ENCODE data around the gene PPRC1.
A peak's percentile ranks its signal among the peaks of the same experiment; 100 is the strongest.

PPRC1 gene

DNA sequence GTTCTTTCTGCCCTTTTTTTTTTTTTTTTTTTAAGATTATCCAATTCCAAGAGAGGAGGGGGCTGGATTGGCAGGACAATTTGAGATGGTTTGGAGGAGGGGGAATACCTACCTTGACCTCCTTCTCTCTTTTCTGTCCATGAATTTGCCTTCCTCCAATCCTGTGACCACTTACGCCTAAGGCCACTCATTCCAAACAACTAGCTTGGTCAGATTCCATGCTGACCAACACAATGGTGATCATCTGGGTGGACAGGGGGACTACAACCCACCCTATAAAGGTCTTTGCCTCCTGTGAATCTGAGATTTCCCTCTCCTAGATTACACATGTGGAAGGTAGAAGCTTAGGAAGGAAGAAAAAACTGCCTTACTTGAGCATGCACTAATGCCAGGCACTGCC is 10.4 kb upstream of the PPRC1 start:
- DNase-seq: no peak
- H3K9me3 Mint-ChIP-seq: no peaks in the 10 kb centered on the region
- H3K27ac Mint-ChIP-seq: no peak overlapping the region
- peaks cover 32% of the 10 kb centered on the region for H3K4me1 Mint-ChIP-seq
- CTCF ChIA-PET: interaction anchor here (1.0 to 2.0 kb wide), 3 partner anchors 9 to 11 kb away, joined by 3 to 10 read pairs (median 6); partner anchors contain the start of gene PPRC1
- H3K27me3 Mint-ChIP-seq: no peaks in the 10 kb centered on the region
- no peak overlapping the region for H3K4me3 Mint-ChIP-seq
- no peaks in the 10 kb centered on the region for H3K36me3 Mint-ChIP-seq

DNA sequence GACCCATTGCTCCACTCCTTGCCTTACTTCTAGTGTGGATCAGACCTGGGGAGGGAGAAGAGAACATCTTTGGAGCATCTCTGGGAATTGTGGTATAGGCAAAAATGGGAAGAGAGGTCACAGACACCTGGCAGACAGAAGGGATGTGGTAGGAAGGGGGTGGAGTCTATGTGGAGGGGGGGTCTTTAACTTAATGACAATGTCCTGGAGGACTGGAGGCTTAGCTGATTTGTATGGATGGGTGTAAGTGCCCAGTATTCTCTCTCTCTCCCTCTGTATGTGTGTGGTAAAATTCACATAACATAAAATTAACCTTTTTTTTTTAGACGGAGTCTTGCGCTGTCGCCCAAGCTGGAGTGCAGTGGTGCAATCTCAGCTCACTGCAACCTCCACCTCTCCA is 9.6 kb upstream of the PPRC1 start:
- Mint-ChIP-seq H3K4me3 (no peak overlapping the region), H3K27ac (no peak overlapping the region), H3K27me3 (no peaks in the 10 kb centered on the region), H3K4me1 (peaks cover 25% of the 10 kb centered on the region), H3K9me3 (no peaks in the 10 kb centered on the region), H3K36me3 (no peaks in the 10 kb centered on the region)
- CTCF ChIA-PET: interaction anchor here (0.6 to 2.0 kb wide), 4 partner anchors 9 to 42 kb away, joined by 3 to 10 read pairs (median 5); partner anchors contain the start of gene PPRC1
- no peak for DNase-seq

DNA sequence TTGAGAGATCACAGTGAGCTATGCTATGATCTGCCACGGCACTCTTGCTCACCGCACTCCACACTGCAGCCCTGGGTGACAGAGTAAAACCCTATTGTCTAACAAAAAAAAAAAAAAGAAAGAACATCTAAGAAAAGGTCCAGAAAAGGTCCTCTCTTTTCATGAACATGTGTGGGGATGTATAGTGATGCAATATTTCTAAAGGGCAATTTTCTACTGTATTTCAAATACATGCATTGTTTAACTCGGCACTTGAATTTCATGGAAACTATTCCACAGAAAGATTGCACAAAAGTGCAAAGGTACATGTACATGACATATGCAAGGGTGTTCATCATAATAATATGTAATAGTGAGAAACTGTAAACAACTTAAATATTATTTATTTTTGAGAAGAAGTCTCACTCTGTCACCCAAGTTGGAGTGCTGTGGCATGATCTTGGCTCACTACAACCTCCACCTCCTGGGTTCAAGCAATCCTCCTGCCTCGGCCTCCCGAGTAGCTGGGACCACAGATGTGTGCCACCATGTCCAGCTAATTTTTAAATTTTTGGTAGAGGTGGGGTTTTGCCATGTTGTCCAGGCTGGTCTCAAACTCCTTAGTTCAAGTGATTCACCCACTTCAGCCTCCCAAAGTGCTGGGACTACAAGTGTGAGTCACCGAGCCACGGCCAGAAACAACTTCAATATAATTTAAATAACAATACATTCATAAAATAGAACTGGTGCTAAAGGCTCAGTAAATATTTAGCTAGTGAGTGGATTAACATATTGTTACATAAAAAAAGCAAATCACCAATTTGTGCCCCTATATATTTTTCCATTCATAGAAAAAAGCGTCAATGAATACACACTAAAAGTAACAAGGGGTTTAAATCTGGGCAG is 1.3 kb upstream of the PPRC1 start:
- DNase-seq: no peak
- peaks cover 3% of the 10 kb centered on the region for H3K27me3 Mint-ChIP-seq
- no peak overlapping the region for H3K4me3 Mint-ChIP-seq
- peaks cover 31% of the 10 kb centered on the region for H3K4me1 Mint-ChIP-seq
- no peak overlapping the region for H3K27ac Mint-ChIP-seq
- H3K36me3 Mint-ChIP-seq: peaks cover 9% of the 10 kb centered on the region
- CTCF ChIA-PET: interaction anchor here (0.8 to 2.5 kb wide), 9 partner anchors 8 to 299 kb away, joined by 3 to 20 read pairs (median 5); partner anchors contain the start of gene NOLC1
- H3K9me3 Mint-ChIP-seq: no peaks in the 10 kb centered on the region

DNA sequence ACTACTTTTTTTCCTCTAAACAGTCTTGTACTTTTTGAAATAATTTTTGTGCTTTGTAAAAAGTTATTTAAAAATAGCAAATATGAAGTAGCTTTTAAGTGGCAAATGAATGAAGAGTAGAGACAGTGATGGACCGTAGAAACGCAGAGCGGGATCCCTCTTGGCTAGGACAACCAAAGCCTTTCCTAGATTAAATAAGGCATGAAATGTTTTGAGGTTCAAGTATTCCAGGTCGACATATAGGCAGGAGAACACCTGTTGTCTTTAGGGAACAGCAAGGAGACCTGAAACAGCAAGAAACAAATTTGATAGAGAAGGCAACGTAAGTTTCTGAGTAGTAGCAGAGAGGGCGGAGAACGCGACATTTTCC is 662 bp upstream of the PPRC1 start:
- peak overlapping the region; percentile 94 for H3K4me3 Mint-ChIP-seq
- peak overlapping the region; percentile 97 for H3K27ac Mint-ChIP-seq
- H3K27me3 Mint-ChIP-seq: peaks cover 3% of the 10 kb centered on the region
- peaks cover 36% of the 10 kb centered on the region for H3K4me1 Mint-ChIP-seq
- DNase-seq: no peak
- peaks cover 9% of the 10 kb centered on the region for H3K36me3 Mint-ChIP-seq
- CTCF ChIA-PET: interaction anchor here (0.8 to 2.5 kb wide), 11 partner anchors 9 to 299 kb away, joined by 3 to 20 read pairs (median 5); partner anchors contain the start of gene NOLC1
- H3K9me3 Mint-ChIP-seq: no peaks in the 10 kb centered on the region

DNA sequence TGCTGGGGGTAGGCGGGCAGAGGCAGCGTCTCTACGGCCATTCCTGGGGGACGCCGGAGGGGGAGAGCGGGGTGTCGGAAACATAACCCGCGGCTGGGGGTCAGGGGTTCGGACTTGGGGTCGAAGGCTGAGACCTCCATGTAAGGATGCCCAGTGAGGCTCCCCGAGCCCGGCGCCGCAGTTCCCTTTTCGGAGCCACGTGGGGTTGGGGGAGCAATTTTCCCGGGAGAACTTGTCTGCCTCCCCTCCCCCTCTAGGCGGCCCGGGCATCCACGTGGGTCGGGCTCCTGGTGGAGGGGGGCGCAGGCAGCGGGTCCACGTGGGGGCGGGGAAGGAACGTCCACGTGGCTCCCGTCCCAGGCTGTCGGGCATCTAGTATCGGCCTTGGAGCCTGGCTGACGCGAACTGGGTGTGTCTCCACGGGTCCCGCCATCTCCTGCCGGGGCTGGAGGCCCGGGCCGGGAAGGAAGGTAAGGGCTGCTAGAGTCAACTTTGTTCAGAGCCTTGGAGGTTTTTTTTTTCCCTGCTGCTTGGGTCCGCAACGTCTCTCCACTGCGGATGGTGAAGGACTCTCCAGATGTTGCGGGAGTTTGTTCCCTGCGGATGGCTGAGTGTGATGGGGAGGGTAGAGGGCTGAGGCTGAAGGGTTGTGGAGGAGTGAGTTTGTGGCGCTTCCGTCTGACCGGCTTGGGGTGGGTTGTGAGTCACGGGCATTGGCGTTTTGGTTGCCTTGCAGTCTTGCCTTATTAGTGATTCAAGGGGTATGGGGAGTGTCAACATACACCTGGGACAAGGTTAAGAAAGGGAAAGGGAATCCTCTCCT is 744 bp downstream of the PPRC1 start:
- CTCF ChIA-PET: no interaction called here
- Mint-ChIP-seq H3K27me3 (peaks cover 3% of the 10 kb centered on the region), H3K4me3 (peak overlapping the region; percentile 94), H3K9me3 (no peaks in the 10 kb centered on the region), H3K36me3 (peaks cover 12% of the 10 kb centered on the region), H3K27ac (peak overlapping the region; percentile 97), H3K4me1 (peaks cover 38% of the 10 kb centered on the region)
- DNase-seq: peak; percentile 71

DNA sequence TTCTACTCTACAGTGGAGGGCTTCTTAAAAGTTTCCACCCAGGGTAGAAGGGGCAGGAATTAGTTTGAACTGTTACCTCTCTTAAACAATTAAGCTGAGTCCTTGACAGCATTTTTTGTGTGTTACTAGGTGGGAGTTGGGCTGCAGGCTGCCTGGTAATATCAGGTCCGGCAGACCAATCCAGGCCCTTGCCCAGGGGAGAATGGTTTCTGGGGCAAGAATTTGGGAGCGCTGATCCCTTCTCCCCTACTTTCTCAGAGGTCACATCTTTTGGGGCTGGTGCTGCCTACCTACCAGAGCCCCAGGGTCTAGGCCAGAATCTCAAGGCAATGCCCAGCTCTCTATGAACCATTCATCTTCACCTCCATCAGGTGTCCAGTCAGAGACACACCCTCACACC is 1.6 kb downstream of the PPRC1 start:
- H3K4me1 Mint-ChIP-seq: peaks cover 38% of the 10 kb centered on the region
- H3K27ac Mint-ChIP-seq: peak overlapping the region; percentile 97
- H3K27me3 Mint-ChIP-seq: peaks cover 3% of the 10 kb centered on the region
- no peaks in the 10 kb centered on the region for H3K9me3 Mint-ChIP-seq
- H3K4me3 Mint-ChIP-seq: peak overlapping the region; percentile 94
- DNase-seq: no peak
- H3K36me3 Mint-ChIP-seq: peaks cover 18% of the 10 kb centered on the region
- CTCF ChIA-PET: interaction anchor here (0.7 to 1.4 kb wide), 3 partner anchors 12 to 294 kb away, joined by 3 to 4 read pairs (median 3); no protein-coding TSS in a partner anchor

DNA sequence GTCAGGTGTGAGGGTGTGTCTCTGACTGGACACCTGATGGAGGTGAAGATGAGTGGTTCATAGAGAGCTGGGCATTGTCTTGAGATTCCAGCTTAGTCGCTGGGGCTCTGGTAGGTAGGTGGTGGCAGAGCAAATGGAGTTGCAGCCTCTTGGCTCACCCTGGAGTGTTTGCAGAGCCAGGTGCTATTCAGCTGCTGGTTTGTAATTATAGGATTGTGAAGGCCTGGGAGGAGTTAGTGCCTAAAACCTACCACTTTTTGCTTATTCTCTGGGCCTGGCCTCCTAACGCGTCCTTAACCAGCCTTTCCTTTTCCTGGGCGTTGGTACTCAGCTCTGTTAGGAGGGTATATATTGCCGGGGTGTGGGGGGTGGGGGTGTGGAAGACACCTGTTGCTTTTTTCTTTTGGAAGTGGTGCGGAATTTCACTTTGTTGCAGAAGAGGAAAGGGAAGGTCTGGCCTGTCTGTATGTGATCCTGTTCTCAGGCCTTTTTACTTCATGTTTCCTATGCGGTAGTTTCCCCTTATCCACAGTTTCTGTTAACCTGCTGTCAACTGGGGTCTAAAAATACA is 3.2 kb downstream of the PPRC1 start:
- Mint-ChIP-seq H3K9me3 (no peaks in the 10 kb centered on the region), H3K4me1 (peaks cover 38% of the 10 kb centered on the region), H3K27ac (peak overlapping the region; percentile 26), H3K27me3 (peaks cover 3% of the 10 kb centered on the region), H3K36me3 (peaks cover 32% of the 10 kb centered on the region), H3K4me3 (peak overlapping the region; percentile 3)
- CTCF ChIA-PET: no interaction called here
- DNase-seq: no peak

DNA sequence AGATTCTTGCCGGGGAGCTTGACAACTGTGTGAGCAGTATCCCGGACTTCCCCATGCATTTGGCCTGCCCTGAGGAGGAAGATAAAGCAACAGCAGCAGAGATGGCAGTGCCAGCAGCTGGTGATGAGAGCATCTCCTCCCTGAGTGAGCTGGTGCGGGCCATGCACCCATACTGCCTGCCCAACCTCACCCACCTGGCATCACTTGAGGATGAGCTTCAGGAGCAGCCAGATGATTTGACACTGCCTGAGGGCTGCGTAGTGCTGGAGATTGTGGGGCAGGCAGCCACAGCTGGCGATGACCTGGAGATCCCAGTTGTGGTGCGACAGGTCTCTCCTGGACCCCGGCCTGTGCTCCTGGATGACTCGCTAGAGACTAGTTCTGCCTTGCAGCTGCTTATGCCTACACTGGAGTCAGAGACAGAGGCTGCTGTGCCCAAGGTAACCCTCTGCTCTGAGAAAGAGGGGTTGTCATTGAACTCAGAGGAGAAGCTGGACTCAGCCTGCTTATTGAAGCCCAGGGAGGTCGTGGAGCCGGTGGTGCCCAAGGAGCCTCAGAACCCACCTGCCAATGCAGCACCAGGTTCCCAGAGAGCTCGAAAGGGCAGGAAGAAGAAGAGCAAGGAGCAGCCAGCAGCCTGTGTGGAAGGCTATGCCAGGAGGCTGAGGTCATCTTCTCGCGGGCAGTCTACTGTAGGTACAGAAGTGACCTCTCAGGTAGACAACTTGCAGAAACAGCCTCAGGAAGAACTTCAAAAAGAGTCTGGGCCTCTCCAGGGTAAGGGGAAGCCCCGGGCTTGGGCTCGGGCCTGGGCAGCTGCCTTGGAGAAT is 6.7 kb downstream of the PPRC1 start:
- no peak overlapping the region for H3K4me3 Mint-ChIP-seq
- H3K4me1 Mint-ChIP-seq: peaks cover 22% of the 10 kb centered on the region
- no peaks in the 10 kb centered on the region for H3K9me3 Mint-ChIP-seq
- H3K36me3 Mint-ChIP-seq: peaks cover 48% of the 10 kb centered on the region
- no peak overlapping the region for H3K27ac Mint-ChIP-seq
- CTCF ChIA-PET: interaction anchor here (1.1 kb wide), 1 partner anchor 311 kb away, joined by 3 read pairs; no protein-coding TSS in a partner anchor
- no peaks in the 10 kb centered on the region for H3K27me3 Mint-ChIP-seq
- no peak for DNase-seq

DNA sequence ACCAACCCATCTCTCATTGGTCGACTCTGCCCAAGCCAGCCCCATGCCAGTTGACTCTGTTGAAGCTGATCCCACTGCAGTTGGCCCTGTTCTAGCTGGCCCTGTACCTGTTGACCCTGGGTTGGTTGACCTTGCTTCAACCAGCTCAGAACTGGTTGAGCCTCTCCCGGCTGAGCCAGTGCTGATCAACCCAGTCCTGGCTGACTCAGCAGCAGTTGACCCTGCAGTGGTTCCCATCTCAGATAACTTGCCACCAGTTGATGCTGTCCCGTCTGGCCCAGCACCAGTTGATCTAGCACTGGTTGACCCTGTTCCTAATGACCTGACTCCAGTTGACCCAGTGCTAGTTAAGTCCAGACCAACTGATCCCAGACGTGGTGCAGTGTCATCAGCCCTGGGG is 7.4 kb downstream of the PPRC1 start:
- peaks cover 16% of the 10 kb centered on the region for H3K4me1 Mint-ChIP-seq
- H3K9me3 Mint-ChIP-seq: no peaks in the 10 kb centered on the region
- CTCF ChIA-PET: no interaction called here
- peaks cover 51% of the 10 kb centered on the region for H3K36me3 Mint-ChIP-seq
- H3K4me3 Mint-ChIP-seq: no peak overlapping the region
- H3K27ac Mint-ChIP-seq: no peak overlapping the region
- DNase-seq: no peak
- no peaks in the 10 kb centered on the region for H3K27me3 Mint-ChIP-seq

DNA sequence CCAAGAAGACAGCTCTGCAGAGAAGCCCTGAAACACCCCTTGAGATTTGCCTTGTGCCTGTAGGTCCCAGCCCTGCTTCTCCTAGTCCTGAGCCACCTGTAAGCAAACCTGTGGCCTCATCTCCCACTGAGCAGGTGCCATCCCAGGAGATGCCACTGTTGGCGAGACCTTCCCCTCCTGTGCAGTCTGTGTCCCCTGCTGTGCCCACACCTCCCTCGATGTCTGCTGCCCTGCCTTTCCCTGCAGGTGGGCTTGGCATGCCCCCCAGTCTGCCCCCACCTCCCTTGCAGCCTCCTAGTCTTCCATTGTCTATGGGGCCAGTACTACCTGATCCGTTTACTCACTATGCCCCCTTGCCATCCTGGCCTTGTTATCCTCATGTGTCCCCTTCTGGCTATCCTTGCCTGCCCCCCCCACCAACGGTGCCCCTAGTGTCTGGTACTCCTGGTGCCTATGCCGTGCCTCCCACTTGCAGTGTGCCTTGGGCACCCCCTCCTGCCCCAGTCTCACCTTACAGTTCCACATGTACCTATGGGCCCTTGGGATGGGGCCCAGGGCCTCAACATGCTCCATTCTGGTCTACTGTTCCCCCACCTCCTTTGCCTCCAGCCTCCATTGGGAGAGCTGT is 8.2 kb downstream of the PPRC1 start:
- no peaks in the 10 kb centered on the region for H3K9me3 Mint-ChIP-seq
- H3K36me3 Mint-ChIP-seq: peaks cover 52% of the 10 kb centered on the region
- peaks cover 9% of the 10 kb centered on the region for H3K4me1 Mint-ChIP-seq
- H3K4me3 Mint-ChIP-seq: no peak overlapping the region
- CTCF ChIA-PET: no interaction called here
- DNase-seq: no peak
- H3K27me3 Mint-ChIP-seq: no peaks in the 10 kb centered on the region
- H3K27ac Mint-ChIP-seq: no peak overlapping the region

DNA sequence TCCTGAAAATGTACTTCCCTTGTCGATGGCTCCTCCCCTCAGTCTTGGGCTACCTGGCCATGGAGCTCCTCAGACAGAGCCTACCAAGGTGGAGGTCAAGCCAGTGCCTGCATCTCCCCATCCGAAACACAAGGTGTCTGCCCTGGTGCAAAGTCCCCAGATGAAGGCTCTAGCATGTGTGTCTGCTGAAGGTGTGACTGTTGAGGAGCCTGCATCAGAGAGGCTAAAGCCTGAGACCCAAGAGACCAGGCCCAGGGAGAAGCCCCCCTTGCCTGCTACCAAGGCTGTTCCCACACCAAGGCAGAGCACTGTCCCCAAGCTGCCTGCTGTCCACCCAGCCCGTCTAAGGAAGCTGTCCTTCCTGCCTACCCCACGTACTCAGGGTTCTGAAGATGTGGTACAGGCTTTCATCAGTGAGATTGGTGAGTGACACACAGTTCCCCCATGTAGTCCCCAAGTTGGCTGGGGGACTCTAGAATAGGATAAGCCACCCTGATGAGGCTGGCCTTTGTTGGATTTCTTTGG is 8.8 kb downstream of the PPRC1 start:
- DNase-seq: no peak
- Mint-ChIP-seq H3K9me3 (no peaks in the 10 kb centered on the region), H3K36me3 (peaks cover 52% of the 10 kb centered on the region), H3K4me3 (no peak overlapping the region), H3K27me3 (no peaks in the 10 kb centered on the region), H3K27ac (no peak overlapping the region), H3K4me1 (peaks cover 6% of the 10 kb centered on the region)
- CTCF ChIA-PET: no interaction called here

DNA sequence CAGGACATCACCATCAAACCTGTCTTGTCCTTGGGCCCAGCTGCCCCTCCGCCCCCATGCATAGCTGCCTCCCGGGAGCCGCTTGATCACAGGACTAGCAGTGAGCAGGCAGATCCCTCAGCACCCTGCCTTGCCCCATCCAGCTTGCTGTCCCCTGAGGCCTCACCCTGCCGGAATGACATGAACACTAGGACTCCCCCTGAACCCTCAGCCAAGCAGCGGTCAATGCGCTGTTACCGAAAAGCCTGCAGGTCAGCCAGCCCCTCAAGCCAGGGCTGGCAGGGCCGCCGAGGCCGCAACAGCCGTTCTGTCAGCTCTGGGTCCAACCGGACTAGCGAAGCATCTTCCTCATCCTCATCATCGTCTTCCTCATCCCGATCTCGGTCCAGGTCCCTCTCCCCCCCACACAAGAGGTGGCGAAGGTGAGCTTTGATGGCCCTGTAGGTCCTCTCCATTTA is 14.2 kb downstream of the PPRC1 start:
- Mint-ChIP-seq H3K27ac (peak overlapping the region; percentile 66), H3K4me1 (peaks cover 15% of the 10 kb centered on the region), H3K4me3 (no peak overlapping the region), H3K27me3 (no peaks in the 10 kb centered on the region), H3K9me3 (no peaks in the 10 kb centered on the region), H3K36me3 (peaks cover 53% of the 10 kb centered on the region)
- no peak for DNase-seq
- CTCF ChIA-PET: interaction anchor here (1.4 to 1.7 kb wide), 2 partner anchors 12 to 15 kb away, joined by 4 to 6 read pairs; partner anchors contain the start of gene PPRC1

DNA sequence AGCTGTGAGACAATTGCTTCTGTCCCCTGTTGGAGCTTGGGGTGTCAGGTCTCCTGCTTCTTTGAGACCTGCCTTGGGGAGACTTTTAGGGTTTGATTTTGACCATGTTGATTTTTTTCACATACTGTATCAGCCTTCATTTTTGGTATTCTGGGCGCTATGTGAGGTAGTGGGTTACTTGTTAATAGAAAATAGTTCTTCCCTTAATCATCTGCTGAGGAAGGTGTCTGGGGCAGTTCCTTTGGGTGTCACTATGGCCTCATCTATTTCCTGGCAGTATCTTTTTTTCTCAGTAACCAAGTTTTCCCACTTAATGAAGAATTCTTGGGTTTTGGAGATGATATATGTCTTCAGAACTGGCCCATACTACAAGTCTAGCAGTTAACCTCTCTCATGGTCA is 14.7 kb downstream of the PPRC1 start:
- H3K27ac Mint-ChIP-seq: peak overlapping the region; percentile 66
- H3K27me3 Mint-ChIP-seq: no peaks in the 10 kb centered on the region
- H3K4me3 Mint-ChIP-seq: no peak overlapping the region
- CTCF ChIA-PET: interaction anchor here (1.7 kb wide), 1 partner anchor 15 kb away, joined by 6 read pairs; the partner anchor contains the start of gene PPRC1
- H3K4me1 Mint-ChIP-seq: peaks cover 15% of the 10 kb centered on the region
- DNase-seq: no peak
- peaks cover 54% of the 10 kb centered on the region for H3K36me3 Mint-ChIP-seq
- H3K9me3 Mint-ChIP-seq: no peaks in the 10 kb centered on the region
